NCI-H2196 treated with DMSO at 0.1 percent for 48 hours (cell line): ENCODE data around the gene EPHA8.

Source experiments
- DNase-seq: peaks from one replicate; lab custom pipeline; 2025; ENCODE audit not compliant: unreplicated experiment; lab: John Stamatoyannopoulos, UW

Gene EPHA8

GRCh38 chr1:22588899-22589422, 25.7 kb downstream of the EPHA8 start:
- no peak for DNase-seq

- no peak for DNase-seq
Observed at GRCh38 chr1:22591576-22591975, 28.3 kb downstream of the EPHA8 start.

- no peak for DNase-seq
Observed at GRCh38 chr1:22592051-22592450, 28.8 kb downstream of the EPHA8 start.

- DNase-seq: no peak
Observed at GRCh38 chr1:22592919-22593790, 29.9 kb downstream of the EPHA8 start.

GRCh38 chr1:22594396-22594795, 31.1 kb downstream of the EPHA8 start:
- DNase-seq: no peak

GRCh38 chr1:22595108-22595507, 31.8 kb downstream of the EPHA8 start:
- DNase-seq: no peak

GRCh38 chr1:22597301-22597965, 34.1 kb downstream of the EPHA8 start:
- DNase-seq: no peak

GRCh38 chr1:22597996-22598395, 34.7 kb downstream of the EPHA8 start:
- DNase-seq: no peak

- DNase-seq: no peak
Observed at GRCh38 chr1:22598736-22599135, 35.4 kb downstream of the EPHA8 start.

GRCh38 chr1:22600071-22600816, 37.0 kb downstream of the EPHA8 start:
- no peak for DNase-seq

GRCh38 chr1:22600817-22601605, 37.7 kb downstream of the EPHA8 start:
- no peak for DNase-seq

GRCh38 chr1:22601610-22602009, 38.3 kb downstream of the EPHA8 start:
- DNase-seq: no peak

GRCh38 chr1:22602060-22602740, 38.9 kb downstream of the EPHA8 start:
- no peak for DNase-seq

- DNase-seq: no peak
Observed at GRCh38 chr1:22606161-22606560, 42.9 kb downstream of the EPHA8 start.

- DNase-seq: no peak
Observed at GRCh38 chr1:22607154-22607553, 43.9 kb downstream of the EPHA8 start.

- no peak for DNase-seq
Observed at GRCh38 chr1:22608361-22608760, 45.1 kb downstream of the EPHA8 start.

GRCh38 chr1:22609291-22609690, 46.0 kb downstream of the EPHA8 start:
- no peak for DNase-seq

GRCh38 chr1:22611530-22611947, 48.2 kb downstream of the EPHA8 start:
- no peak for DNase-seq

GRCh38 chr1:22612671-22613571, 49.6 kb downstream of the EPHA8 start:
- DNase-seq: no peak
